H1 (cell line): ENCODE measurements around the gene CDKN2AIP. TPM values are rescaled to one million over a fixed set of nuclear protein-coding genes. Genes with fewer than 3 reads are reported as not detected.

Experiments used
- CHD2 ChIP-seq: IDR thresholded peaks from 2 replicates; pipeline ENCODE4 v1.6.1; 2012; ENCODE audit warnings: low read length, improper control_type of control experiment
- HDAC2 ChIP-seq, 2 experiments: fragments of 300-600 bp in 1 of 2; sonication (generic) in 1 of 2; IDR thresholded peaks; 2 replicates each; pipeline ENCODE4 v1.6.1; 2011 to 2012; ENCODE audit warnings: low read depth in 2 of 2, low read length in 2 of 2, mild to moderate bottlenecking in 2 of 2, moderate library complexity in 2 of 2, borderline replicate concordance in 1 of 2, inconsistent platforms in 1 of 2
- MAX ChIP-seq: IDR thresholded peaks from 2 replicates; pipeline ENCODE4 v1.6.1; 2012; ENCODE audit warnings: inconsistent platforms
- NRF1 ChIP-seq: IDR thresholded peaks from 2 replicates; pipeline ENCODE4 v1.6.1; 2011; ENCODE audit warnings: mild to moderate bottlenecking, low read depth, low read length, improper control_type of control experiment
- SRF ChIP-seq: IDR thresholded peaks from 2 replicates; pipeline ENCODE4 v1.6.1; 2011; ENCODE audit warnings: mild to moderate bottlenecking, low read depth, low read length, moderate library complexity
- TEAD4 ChIP-seq: IDR thresholded peaks from 2 replicates; pipeline ENCODE4 v1.6.1; 2012; ENCODE audit warnings: low read depth, low read length, inconsistent platforms, mixed read lengths
- polyA plus RNA-seq, 7 experiments: library from polyadenylated mRNA; depleted of rRNA in 3 of 7; stranded (reverse) in 5 of 7; unstranded in 2 of 7; fragments of >200 nt in 5 of 7; fragments of 200-250 nt in 2 of 7; gene quantifications; 1 replicate in 5 of 7; 2 replicates in 1 of 7; 4 replicates in 1 of 7; pipeline versions ENCODE4 v1.2.1 to v1.2.3, GENCODE V29; 2011 to 2013; ENCODE audit warnings: missing spikeins in 2 of 7, mixed read lengths in 2 of 7
- total RNA-seq: library from RNA; stranded (reverse); fragmentation: NEBNext Ultra II Directional; extraction: Animal tissue kit (Norgen Biotek cat#: 25700); gene quantifications from 2 replicates; pipeline ENCODE4 v1.2.1, GENCODE V29; 2021

Gene CDKN2AIP
- total and polyA plus RNA-seq, 2 of the 8 experiments (the other 6 are each of a cell fraction or from before 2014, with no cell fraction given): 6.0 to 14.0 TPM

- no peak for TF ChIP-seq HDAC2 (IDR thresholded peaks at IDR 0.05; ENCODE audit: borderline replicate concordance in 1 of 2, low read depth in 2 of 2, low read length in 2 of 2)
- no peak for TF ChIP-seq CHD2
- no peak for TF ChIP-seq SRF
- TF ChIP-seq NRF1: no peak
- no peak for TF ChIP-seq MAX
- TF ChIP-seq TEAD4: no peak
- TF ChIP-seq, all 59 proteins: peak for 0
These were observed 5.8 kb upstream of the CDKN2AIP start (continued) for GRCh38 chr4:183438458-183439113.
